Measurements from ENCODE around the gene DPP8. TPM values are rescaled to one million over a fixed set of nuclear protein-coding genes. Genes with fewer than 3 reads are reported as not detected.

Gene DPP8
- total RNA-seq, 1 experiment from 2014 or later: 13.6 TPM

GRCh38 chr15:65450556-65450955 lies 66.9 kb downstream of the DPP8 start:
- no peak for DNase-seq (ENCODE audit: low spot score)
- in situ Hi-C loops (cut with HindIII; ENCODE audit: low sequenced_read_pairs): no loop called here

GRCh38 chr15:65447145-65447544 lies 70.3 kb downstream of the DPP8 start:
- no peak for DNase-seq (ENCODE audit: low spot score)
- in situ Hi-C loops (cut with HindIII; ENCODE audit: low sequenced_read_pairs): no loop called here

GRCh38 chr15:65434201-65434600 lies 83.3 kb downstream of the DPP8 start:
- no peak for DNase-seq (ENCODE audit: low spot score)
- in situ Hi-C loops (cut with HindIII; ENCODE audit: low sequenced_read_pairs): no loop called here

GRCh38 chr15:65431731-65432130 lies 85.8 kb downstream of the DPP8 start:
- DNase-seq (ENCODE audit: low spot score): no peak
- in situ Hi-C loops (cut with HindIII; ENCODE audit: low sequenced_read_pairs): no loop called here

GRCh38 chr15:65426216-65426853 lies 91.2 kb downstream of the DPP8 start:
- DNase-seq (ENCODE audit: low spot score): no peak
- in situ Hi-C loops (cut with HindIII; ENCODE audit: low sequenced_read_pairs): no loop called here

GRCh38 chr15:65424683-65425082 lies 92.8 kb downstream of the DPP8 start:
- DNase-seq (ENCODE audit: low spot score): no peak
- in situ Hi-C loops (cut with HindIII; ENCODE audit: low sequenced_read_pairs): no loop called here

- in situ Hi-C loops (cut with HindIII; ENCODE audit: low sequenced_read_pairs): no loop called here
- no peak for DNase-seq (ENCODE audit: low spot score)
Measured at GRCh38 chr15:65423976-65424679, 93.4 kb downstream of the DPP8 start.

GRCh38 chr15:65423150-65423975 lies 94.1 kb downstream of the DPP8 start:
- in situ Hi-C loops (cut with HindIII; ENCODE audit: low sequenced_read_pairs): no loop called here
- DNase-seq (ENCODE audit: low spot score): peak; percentile 53

GRCh38 chr15:65421360-65422215 lies 95.9 kb downstream of the DPP8 start:
- in situ Hi-C loops (cut with HindIII; ENCODE audit: low sequenced_read_pairs): no loop called here
- DNase-seq (ENCODE audit: low spot score): peak; percentile 52

- in situ Hi-C loops (cut with HindIII; ENCODE audit: low sequenced_read_pairs): no loop called here
- no peak for DNase-seq (ENCODE audit: low spot score)
Measured at GRCh38 chr15:65420975-65421359, 96.5 kb downstream of the DPP8 start.

- in situ Hi-C loops (cut with HindIII; ENCODE audit: low sequenced_read_pairs): no loop called here
- no peak for DNase-seq (ENCODE audit: low spot score)
Measured at GRCh38 chr15:65418596-65418995, 98.9 kb downstream of the DPP8 start.

GRCh38 chr15:65416845-65417416 lies 100.6 kb downstream of the DPP8 start:
- DNase-seq (ENCODE audit: low spot score): peak; percentile 17
- in situ Hi-C loops (cut with HindIII; ENCODE audit: low sequenced_read_pairs): no loop called here

- DNase-seq (ENCODE audit: low spot score): peak; percentile 34
- in situ Hi-C loops (cut with HindIII; ENCODE audit: low sequenced_read_pairs): no loop called here
Measured at GRCh38 chr15:65414841-65415621, 102.5 kb downstream of the DPP8 start.

GRCh38 chr15:65413760-65414144 lies 103.7 kb downstream of the DPP8 start:
- DNase-seq (ENCODE audit: low spot score): no peak
- in situ Hi-C loops (cut with HindIII; ENCODE audit: low sequenced_read_pairs): no loop called here

- in situ Hi-C loops (cut with HindIII; ENCODE audit: low sequenced_read_pairs): no loop called here
- no peak for DNase-seq (ENCODE audit: low spot score)
Measured at GRCh38 chr15:65413051-65413759, 104.3 kb downstream of the DPP8 start.

GRCh38 chr15:65412556-65412955 lies 104.9 kb downstream of the DPP8 start:
- no peak for DNase-seq (ENCODE audit: low spot score)
- in situ Hi-C loops (cut with HindIII; ENCODE audit: low sequenced_read_pairs): no loop called here

- in situ Hi-C loops (cut with HindIII; ENCODE audit: low sequenced_read_pairs): no loop called here
- DNase-seq (ENCODE audit: low spot score): no peak
Measured at GRCh38 chr15:65411465-65412071, 105.9 kb downstream of the DPP8 start.

Data from G401 (cell line).